GM19395 (cell line): Measurements from ENCODE around the gene EIF4E1B.

Experiments
- ATAC-seq: cut with Tn5 transposase; IDR thresholded peaks from one replicate; pipeline ENCODE4 v1.9.1; 2021; ENCODE audit warnings: mild to moderate bottlenecking, moderate library complexity; ENCODE audit not compliant: unreplicated experiment

The EIF4E1B gene

DNA sequence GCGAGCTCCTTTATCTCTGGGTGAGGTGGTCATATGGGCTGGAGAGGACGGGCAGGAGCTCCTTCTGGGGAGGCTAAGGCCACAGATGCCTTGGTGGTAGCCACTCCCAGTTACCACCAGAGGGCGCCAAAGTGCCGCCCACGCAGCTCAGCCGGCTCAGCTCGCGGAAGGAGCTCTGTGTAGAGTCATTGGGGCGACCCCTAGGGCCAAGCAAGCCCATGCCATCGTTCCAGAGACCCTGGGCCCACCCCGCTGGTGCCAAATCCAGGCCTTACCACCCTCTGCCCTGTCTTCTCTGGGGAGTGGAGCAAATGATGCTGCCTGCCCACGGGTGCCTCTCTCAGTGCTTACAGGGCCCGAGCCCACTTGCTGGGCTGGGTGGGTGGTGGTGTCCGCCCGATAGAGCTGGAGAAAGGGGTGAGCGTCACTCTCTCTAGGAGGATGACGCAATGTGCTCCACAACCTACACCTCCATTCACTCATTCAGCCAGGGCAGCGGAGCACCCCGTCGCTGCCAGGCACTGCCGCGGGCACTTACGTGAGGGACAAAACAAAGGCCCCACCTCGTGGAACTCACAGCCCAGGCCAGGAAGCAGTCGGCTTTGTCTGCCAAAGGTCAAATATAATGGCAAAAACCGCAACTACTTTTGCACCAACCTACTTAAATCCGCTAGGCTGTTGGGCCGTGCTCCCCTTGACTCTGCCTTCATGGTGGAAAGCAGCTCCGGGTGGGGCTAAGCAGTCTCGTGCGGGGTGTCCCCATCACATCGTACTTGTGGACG lies 30.6 kb downstream of the EIF4E1B start:
- ATAC-seq, result peak; percentile 65

DNA sequence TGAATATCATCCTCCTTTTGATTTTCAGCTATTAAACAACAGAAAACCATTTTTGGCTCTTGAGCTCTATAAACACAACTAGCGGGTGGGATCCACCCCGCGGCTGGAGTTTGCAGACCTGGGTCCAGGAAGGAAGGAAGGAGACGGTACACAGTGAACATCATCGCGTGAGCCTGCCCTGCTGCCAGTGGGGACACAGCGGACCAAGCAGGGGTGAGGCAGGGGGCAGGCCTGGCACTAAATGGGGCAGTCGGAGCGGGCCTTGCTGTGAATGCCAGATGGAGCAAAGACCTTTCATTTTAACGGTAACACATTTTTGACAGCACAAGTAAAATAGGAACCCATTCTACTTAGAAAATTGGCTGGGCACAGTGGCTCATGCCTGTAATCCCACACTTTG lies 31.2 kb downstream of the EIF4E1B start:
- no peak for ATAC-seq

- ATAC-seq, result no peak
Observed at GRCh38 chr5:176662371-176663333, 32.2 kb downstream of the EIF4E1B start.

GRCh38 chr5:176663566-176663965 lies 33.1 kb downstream of the EIF4E1B start:
- ATAC-seq, result no peak

- ATAC-seq, result no peak
Observed at GRCh38 chr5:176664479-176664878, 34.0 kb downstream of the EIF4E1B start.

DNA sequence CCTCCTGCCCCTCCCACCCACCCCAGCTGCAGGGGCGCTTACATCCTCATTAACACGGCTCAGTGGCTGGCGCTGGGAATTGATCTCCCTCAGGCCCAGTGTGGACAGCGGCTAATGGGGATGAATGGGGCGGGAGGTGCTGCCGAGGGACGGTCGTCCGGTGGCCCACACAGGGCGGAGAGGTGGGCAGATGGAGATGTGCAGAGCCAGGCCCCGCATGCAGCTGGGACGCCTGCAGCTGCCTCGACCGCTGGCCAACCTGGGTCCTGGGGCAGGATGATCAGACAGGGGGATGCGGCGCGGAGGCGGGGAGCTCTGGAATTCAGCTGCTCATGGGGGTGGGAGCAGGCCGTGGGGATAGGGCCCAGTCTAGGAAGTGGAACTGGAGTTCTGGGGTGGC lies 34.4 kb downstream of the EIF4E1B start:
- ATAC-seq, result no peak

DNA sequence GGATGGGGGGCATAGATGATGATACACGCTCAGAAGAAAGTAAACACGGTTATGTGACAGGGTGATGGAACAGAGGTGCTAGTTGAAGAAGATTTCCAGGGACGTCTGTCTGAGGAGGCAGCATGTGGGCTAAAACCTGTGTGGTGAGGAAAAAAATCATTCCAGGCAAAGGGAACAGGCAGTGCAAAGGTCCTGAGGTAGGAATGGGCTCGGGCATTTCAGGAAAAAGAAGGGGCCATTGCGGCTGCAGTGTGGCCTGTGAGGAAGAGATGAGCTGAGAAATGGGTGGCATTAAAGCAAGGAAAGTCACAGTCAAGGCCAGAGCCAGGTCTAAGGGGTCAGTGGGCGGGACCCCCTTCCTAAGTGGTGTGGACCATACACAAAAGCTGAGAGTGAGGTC lies 35.0 kb downstream of the EIF4E1B start:
- no peak for ATAC-seq

DNA sequence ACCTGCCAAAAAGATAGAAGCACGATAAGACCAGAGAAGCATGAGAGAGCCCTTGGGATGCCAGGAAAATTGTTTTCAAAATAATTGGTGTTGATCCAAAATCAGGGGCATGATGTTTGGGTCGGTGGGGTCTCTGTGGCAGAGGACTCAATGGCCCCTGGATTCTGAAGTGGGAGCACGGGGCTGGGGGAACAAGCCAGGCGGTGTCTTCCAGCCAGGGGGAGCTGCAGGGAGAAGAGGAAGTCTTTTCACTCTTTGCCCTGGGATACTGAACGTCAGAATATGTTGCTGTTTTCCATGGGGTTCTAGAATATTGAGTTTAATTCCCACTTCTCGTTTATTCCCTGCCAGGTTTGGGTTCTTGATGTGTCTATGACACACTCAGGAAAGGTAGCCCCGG lies 37.2 kb downstream of the EIF4E1B start:
- ATAC-seq, result no peak

DNA sequence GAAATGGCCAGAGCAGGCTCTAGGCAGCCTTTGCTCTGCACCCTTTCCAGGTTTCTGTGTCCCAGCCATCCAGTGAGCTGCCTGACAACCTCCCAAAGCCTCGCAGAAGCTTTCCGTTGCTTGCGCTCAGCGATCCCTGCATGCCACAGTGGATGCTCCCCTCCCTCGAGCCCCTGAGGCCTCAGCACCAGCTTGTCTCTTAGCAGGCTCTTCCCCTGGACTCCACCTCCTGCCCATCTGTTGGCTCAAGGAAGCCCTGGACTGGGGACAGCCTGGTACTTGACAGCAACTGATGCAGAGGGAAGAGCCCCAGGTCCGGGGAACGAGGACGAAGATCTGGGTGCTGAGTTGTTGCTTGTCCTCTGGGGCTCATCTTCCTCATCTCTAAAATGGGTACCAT lies 40.0 kb downstream of the EIF4E1B start:
- no peak for ATAC-seq

- no peak for ATAC-seq
Observed at GRCh38 chr5:176671399-176671798, 40.9 kb downstream of the EIF4E1B start.

GRCh38 chr5:176671890-176672747 lies 41.6 kb downstream of the EIF4E1B start:
- no peak for ATAC-seq

DNA sequence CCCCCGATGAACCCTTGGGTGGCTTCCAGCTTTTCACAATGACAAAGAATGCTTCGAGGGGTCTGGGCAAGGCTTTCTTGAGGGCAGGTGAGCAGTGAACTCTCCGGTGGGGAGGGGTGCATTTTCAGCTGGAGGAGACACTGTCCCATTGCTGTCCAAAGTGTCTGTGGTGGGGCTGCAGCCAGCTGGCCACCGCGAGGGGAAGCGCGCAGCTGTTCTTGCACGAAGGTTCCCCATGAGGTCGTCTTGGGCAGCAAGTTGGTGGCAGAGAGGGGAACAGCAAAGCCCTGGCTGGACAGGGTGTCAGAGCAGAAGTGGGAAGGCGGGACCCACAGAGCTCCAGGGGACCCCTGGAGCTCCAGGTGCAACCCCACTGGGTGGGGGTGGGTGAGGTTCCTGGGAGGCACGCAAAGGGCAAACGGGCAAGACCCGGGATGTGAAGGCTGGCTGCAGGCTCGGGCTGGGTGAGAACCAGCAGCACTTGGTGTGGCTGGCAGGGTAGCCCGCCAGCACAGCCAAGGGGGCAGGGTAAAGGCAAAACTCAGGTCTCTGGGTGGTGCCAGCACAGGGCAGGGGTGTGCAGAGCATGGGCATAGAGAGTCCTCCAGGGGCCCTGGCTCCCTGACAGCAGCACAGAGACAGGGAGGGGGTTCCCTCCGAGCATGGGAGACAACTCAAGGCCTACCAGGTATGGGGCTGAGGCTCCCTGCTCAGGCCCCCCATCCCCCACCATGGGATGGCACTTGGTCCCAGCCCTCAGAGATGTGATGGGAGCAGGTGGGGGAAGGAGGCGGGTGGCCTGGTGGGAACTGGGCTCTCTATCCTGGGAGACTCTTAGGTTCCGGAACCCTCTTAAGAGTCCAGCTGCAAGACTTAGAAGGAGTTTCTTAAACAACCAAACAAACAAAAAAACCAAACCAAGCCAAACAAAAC lies 43.4 kb downstream of the EIF4E1B start:
- ATAC-seq, result no peak

DNA sequence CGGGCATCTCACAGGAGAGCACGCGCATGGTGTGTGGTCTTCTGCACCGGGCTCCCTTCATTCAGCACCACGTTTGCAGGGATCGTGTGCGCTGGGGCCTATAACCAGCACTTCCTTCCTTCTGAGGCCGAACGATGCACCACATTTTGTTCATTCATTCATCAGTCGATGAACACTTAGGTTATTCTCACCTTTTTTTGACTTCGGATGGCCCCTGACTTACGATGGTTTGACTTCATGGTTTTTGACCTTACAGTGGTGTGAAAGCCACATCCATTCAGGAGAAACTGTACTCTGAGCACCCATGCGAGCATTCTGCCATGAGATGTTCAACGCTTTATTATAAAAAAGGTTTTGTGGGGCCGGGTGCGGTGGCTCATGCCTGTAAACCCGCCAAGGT lies 44.3 kb downstream of the EIF4E1B start:
- ATAC-seq, result no peak

DNA sequence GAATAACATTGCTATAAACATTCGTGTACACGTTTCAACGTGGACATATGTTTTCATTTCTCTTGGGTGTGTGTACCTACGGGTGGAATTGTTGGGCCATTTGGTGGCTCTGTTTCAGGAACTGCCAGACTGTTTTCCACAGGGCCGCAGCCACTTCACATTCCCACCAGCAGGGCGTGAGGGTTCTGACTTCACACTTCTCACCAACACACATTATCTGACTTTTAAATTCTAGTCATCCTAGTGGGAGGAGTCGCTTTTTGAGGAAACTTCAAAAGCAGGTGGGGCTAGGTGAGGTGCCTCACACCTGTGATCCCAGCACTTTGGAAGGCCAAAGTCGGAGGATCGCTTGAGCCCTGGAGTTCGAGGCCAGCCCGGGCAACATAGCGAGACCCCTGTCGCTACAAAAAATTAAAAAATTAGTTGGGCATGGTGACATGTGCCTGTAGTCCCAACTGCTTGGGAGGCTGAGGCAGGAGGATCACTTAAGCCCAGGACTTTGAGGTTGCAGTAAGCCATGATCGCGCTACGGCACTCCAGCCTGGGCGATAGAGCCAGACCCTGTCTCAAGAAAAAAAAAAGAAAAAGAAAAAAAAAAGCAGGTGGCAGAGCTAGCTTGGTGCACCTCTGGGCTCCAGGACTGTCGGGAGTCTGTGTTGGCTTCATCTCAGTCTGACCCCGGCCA lies 45.3 kb downstream of the EIF4E1B start:
- ATAC-seq, result no peak

GRCh38 chr5:176676361-176676824 lies 45.9 kb downstream of the EIF4E1B start:
- peak; percentile 69 for ATAC-seq

DNA sequence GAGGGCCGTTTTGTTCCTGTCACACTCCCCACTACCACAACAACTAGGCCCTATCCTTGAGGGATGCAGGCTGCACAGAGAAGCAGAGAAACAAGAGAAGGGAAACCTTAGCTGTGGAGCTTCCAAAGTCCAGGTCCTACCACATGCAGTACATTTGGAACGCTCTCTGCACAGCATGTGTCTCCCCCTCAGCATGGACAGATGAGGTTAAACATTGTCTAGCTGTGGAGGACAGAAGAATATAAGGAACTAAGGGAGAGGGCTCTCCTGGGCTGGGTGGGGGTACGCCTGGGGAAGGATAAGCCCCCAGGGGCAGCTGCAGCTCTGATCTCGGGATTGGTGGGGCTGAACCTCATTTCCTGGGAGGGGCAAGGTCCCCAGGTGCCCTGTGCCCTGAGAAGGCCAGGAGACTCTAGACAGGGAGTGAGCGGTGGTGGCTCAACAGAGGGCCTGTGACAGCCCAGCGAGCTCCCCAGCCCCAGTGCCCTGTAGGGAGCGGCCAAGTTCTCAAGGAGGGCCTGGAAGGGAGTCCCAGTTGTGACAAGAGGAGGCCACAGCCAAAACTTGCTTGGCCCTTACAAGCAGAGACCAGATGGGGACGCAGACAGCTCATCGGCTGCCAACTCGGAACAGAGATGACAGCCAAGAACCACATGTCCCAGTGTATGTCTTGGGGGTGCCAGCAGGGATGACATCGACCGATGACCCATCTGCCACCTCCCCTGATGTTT lies 46.9 kb downstream of the EIF4E1B start:
- ATAC-seq, result no peak

DNA sequence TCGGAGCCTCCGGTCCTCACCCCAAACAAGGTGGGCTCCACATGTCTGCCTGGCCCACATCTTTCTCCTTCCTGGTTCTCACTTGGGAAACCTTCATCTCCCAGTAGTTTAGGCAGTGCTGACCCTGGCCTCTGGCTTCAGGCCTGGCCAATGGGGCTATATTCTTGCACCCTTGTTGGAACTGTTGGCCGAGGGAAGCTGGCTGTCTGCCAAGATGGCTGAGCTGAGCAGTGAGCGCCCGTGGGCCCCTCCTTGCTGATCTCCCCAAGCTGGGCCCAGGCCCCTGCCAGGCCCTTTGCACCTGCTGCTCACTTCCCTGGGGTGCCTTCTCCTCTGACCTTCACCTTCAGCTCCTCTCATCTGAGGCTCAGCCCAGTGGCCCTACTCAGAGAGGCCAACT lies 48.1 kb downstream of the EIF4E1B start:
- no peak for ATAC-seq

DNA sequence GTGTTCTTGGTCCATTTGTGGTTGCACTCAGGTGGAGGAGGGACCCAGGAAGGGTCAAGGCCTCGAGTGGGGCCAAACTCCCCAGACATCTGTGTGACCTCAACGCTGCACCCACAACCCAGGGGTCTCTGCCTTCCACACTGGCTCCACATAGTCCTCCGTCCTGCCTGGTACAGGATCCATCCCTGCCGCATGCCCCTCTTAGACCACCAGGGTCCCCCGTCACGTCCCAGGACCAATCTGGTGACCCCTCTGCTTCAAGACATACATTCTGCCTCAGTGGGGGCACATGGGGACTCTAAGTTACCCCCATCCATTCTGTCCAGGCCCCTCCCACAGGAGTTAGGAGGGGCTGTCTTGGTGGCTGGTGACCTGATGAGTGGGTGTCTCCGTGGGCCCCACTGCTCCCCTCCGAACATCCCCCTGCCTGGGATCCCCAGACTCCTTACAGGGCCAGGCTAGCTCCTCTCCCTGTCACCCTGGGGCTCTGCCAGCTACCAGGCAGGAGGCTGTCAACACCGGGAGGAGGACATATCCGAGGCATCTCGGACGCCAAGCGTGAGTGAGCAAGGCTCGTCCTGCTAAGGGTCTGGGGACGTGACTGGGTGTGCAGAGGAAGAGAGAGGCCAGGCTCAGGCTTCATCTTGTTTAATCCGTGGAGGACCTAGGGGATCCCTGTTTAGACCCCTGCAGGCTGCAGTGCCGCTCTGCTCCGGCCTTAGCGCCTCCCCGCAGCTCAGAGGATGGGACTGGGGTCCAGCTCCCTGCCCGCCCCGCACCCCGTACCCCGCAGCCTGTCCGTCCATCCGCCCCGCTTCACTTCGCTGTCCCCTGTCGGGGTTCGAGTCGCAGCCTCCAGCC lies 49.1 kb downstream of the EIF4E1B start:
- ATAC-seq, result no peak
